HTR-8/SVneo (cell line): Measurements from ENCODE around the gene FHL1.

Experiments used
- DNase-seq: peaks from one replicate; pipeline ENCODE4 v3.0.0; 2011; ENCODE audit warnings: low spot score, mixed read lengths; ENCODE audit not compliant: insufficient read length
- FAIRE-seq: peaks from 2 replicates; lab custom pipeline; 2011; peaks lifted over from hg19 to GRCh38; lab: Jason Lieb, UNC

The FHL1 gene

DNA sequence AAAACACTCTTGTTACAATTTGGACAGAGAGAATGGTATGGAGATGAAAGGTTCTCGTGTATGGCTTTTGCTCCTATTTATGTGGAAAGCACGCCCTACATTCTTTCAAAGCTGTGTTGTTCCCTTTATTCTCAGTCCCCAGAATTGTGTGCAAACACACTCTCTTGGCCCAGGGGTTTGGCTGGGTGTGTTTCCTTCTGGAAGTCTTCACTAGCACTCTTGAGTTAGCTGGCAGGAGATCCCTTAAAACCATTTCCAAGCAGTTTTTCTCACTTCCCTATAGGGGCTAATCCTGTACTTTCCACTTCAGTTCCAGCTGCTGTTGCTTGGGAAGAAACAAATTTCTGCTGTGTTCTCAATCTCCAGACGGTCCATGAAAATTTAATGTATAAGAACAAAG lies 35.1 kb downstream of the FHL1 start:
- DNase-seq (no peak), FAIRE-seq (no peak)

DNA sequence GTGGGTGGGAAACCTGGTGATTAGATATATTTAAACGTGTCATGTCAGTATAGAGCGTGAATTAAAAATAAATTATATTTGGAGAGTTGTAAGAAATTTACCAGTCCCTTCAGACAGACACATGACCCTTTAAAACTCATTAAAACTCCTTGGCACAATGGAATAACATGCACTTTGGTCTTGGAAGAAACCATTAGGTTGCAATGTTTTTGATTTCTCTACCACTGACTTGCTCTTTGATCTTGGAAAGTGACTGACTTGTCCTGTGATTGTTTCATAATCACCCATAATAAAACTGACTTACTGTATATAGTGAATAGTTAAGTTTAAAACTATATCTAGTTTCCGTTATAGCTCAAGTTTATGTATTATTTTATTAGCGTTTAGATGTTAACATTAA lies 35.8 kb downstream of the FHL1 start:
- DNase-seq: no peak
- no peak for FAIRE-seq

DNA sequence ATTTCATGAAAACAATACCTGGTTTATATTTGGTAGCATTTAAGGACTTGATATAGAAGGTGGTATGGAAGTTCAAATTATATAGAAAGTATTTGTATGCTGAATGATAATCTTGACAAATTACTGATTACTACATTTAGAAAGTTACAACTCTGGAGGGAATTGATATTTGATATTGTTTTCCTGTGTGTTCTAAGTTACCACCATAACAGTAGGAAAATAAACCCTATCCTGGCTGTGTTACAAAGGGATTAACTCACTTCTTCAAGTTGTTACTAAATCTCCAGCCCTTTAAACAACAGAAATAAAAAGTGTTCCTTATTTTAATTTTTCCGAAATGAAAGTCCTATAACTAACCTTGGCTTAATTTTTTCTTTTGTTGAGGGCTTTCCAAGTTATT lies 36.6 kb downstream of the FHL1 start:
- FAIRE-seq (no peak), DNase-seq (no peak)

DNA sequence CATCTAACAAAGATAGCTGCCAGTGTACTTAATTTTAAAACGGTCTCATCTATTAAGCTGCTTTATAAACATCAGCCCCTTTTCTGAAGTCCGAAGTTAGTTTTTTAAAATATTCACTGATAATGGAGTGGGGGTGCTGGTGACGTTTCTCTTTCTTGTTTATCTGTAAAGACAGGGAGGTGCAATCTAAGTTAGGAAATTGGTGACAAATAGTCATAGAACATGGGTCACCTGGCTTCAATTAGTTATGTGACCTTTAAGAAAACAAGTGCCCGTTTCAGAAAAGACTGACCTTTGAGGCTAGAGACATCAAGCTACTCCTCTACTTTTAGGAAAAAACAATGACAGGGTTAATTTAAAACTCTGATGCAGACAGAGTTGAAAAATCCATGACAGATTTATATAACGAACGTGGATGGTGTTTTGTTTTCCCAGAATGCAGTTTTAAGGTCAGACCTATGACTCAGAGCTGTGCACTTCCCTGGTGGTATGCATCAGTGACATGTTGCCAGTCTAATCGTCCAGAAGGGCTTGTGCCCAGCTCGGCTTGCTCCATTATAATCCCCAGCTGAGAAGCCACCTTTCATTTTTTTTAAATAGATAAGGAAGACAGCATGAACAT lies 38.2 kb downstream of the FHL1 start:
- no peak for DNase-seq

DNA sequence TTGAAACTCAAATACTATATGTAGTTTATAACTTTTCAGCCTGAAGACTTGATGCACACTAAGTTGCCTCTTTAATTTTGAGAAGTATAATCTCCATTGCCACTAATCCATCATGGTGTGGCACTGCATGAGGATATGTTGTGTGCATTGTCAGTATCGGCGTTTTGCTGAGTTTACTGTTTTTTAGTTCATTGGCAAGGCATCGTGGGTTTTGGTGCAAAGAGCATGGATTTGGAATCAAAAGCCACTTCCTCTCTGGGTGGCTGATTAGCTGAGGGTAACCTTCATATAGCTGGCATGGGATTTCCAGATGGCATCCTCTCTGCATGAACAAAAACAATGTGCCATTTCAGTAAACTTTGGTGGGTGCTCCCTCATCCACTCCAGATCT lies 38.7 kb downstream of the FHL1 start:
- no peak for FAIRE-seq
- no peak for DNase-seq

More for the DNA sequence above, 38.2 kb downstream of the FHL1 start:
- FAIRE-seq: no peak

DNA sequence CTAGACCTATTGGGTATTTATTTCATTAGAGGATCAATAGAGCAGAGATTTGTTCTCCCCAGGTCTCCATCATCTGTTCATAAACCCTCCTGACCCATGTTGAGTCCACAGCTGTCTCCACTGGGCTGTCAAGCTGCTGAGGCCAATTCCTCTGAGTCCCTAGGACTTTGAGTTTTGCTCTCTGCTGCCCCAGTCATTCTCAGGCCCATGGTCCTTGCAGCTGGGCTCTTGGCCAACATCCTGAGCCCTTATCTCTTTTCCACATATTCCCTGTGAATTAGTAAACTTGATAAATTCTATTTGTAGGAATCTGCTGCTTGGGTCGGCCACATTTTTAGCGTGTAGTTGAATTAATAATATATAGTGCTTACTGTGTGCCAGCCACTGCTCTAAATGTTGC lies 41.9 kb downstream of the FHL1 start:
- no peak for DNase-seq
- FAIRE-seq: no peak

DNA sequence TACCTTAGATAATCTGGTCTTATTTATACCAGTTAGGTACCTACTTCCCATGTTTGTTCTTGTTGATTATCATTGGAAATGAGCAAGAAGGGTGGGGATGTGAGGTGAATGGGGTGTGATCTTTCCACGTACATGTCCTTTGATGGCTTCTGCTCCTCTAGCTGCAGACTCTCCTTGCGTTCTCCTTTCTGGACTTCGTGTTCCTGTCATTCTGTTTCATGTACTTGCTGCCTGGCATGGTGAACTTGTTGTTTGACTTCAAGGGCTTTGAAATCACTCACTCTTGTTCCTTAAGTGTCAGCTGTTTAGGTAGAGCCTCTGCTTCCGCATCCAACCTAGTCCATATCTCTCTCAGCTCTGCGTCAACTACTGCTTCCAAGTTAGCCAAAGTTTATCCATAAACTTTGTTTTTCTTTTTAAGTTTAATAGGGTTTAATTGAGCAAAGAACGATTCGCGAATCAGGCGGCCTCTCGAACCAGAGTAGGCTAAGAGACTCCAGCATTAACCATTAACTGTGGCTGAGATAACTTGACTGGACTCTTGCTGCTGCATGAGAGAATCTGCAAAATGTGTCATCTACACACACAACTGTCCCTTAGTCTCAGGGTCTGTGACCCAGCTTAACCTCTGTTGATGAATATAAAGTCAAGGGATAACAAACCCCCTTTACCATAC lies 42.8 kb downstream of the FHL1 start:
- no peak for DNase-seq
- FAIRE-seq: no peak

DNA sequence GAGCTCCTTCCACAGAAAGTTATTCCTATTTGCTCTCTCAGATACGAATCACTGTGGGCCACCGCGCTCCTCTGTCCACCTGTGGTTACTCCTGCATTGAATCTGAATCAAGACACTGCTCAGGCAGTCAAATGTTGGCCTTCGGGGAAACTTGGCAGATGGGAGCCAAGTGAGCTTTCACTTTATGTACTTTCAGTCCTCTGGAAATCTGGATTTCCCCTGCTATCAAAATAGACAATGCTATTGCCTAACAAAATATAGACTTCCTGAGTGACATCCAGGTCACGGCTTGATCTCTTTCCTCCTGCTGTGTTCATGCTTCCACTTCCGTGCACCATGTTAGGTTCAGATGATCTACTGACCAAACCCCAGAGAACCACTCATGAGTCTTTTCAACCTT lies 43.8 kb downstream of the FHL1 start:
- no peak for DNase-seq
- no peak for FAIRE-seq

DNA sequence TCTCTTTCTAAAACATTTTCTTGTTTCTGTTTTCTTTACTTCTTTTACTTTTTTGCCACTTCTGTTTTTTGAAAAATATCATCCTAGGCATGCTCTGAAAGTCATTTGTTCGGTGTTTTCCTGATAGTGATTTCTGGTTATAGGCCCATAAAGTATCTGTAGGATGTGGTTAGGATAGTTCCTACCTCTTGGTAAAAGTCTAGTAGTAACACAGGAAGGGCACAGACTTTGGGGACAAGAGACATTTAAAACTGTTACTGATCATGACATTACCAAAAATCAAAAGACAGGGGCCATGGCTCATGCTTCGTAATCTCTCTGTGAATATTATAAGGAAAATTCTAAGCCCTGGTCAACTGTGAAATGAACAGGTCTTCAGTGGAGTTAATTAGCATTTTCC lies 44.8 kb downstream of the FHL1 start:
- DNase-seq (no peak), FAIRE-seq (no peak)

DNA sequence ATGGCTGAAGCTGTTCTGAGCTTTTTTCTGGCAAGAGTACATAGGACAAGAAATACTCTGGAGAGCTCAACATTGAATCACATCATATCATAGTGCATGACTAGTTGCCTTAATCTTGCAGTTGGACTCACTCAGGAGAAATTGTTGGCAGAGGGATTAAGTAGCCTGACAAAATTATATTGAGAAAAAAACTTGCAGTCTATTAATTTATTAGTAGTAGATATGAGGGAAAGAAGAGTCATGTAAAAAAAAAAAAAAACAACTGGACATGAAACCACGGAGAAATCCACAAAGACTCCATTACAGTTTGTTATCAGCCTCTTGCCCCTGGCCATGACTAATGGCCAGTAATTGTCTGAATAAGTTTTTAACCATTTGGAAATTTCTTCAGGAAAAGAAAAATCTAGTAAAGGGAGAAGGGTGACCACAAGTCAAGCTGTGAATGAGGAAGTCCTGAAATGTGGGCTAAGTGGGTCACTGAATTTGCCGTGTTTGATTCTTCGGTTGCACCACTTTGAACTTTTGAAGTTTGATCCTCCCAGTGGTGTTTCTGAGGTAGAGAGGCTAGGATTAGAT lies 45.6 kb downstream of the FHL1 start:
- FAIRE-seq (no peak), DNase-seq (no peak)

DNA sequence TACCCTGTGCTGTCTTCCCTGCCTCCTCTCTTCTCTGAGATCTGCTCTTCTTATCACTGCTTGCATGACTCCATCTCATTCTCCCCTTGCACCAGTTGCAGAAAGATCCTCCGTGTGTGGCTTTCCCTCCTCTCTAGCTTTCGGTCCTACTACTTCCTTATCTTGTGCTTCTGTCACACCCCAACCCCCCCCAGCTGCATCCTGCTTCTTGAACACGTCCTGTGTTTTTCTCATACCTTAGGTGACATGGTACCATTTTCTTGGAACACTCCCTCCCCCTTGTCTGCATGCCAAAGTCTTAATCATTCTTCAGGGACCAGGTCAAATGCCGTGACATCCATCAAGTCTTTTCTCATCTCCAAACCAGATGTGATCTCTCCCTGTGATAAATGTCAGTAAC lies 46.4 kb downstream of the FHL1 start:
- no peak for FAIRE-seq
- no peak for DNase-seq

DNA sequence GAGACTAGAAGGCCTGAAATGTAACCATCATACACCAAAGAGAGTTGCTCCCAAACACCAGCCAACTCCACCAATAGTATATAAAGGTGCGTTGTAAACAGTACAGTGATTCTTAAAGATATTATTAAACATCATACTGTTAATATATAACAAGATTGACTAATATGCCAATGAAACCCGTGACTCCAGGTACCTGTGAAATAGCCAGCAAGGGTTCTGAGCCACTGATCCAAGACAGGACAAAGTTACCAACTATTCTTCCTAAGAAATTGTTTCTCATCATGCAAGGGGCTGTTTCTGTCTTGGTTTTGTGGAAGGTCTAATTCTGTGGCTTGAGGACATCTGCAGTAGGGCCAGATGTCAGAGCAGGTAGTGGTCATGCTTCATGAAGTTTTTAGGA lies 47.2 kb downstream of the FHL1 start:
- FAIRE-seq: no peak
- no peak for DNase-seq

DNA sequence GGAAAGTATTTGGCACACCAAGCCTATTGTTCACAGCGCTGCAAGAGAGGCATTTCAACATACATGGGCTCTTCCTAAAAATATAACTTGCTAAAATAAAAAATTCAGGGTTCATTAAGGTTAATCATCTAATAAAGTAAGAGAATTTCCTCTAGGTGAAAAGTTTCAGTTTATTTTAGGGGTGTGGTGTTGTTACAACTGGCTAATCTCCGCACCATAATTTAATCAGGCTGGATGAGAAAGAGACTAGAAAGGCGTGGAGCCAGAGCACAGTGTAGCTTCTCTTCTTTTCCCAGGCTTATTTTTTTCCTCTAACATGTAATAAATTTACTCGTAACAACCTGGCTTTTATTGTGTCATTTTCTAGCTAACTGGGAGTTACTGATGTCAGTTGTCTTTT lies 47.9 kb downstream of the FHL1 start:
- DNase-seq (no peak), FAIRE-seq (no peak)

DNA sequence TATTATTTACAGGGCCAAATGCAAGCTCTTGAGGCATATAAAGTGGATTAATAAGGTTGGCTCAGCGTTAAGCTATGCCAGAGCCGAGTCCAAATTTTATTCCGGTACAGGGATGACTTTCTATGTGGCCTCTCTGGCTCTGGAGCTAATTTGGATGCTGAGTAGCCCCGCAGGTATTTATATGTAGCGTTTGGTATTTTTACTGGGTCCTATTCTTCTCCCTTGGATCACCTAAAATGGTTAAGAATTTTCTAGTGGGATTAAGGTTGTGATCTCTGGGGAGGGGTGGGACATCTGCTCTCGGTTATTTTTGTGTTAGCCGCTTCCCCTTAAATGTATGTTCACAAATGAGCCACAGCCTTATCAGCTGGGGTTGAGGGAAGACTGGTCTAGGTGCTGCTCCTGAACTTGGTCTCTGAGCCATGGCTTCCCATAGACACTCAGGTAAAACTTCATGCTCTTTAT lies 49.4 kb downstream of the FHL1 start:
- FAIRE-seq: no peak

DNA sequence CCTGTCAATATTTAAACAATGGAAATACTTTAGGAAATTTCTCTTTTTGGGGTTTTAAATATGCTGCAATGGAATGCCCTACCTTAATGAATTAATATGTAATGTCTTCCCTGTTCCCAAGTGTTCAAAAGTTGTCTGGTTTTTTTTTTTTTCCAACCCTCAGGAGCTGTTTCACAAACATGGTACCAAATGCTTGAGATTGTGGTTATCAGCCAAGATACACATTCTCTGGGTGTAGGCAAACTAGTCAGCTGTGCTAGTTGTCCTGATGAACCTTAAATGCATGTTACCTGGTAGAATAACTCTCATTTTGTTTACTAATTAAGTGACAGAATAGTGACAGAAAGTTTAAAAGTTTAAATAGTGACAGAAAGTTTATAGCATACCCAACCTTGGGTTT lies 50.7 kb downstream of the FHL1 start:
- no peak for DNase-seq
- FAIRE-seq: no peak

More for the DNA sequence above, 49.4 kb downstream of the FHL1 start:
- no peak for DNase-seq

DNA sequence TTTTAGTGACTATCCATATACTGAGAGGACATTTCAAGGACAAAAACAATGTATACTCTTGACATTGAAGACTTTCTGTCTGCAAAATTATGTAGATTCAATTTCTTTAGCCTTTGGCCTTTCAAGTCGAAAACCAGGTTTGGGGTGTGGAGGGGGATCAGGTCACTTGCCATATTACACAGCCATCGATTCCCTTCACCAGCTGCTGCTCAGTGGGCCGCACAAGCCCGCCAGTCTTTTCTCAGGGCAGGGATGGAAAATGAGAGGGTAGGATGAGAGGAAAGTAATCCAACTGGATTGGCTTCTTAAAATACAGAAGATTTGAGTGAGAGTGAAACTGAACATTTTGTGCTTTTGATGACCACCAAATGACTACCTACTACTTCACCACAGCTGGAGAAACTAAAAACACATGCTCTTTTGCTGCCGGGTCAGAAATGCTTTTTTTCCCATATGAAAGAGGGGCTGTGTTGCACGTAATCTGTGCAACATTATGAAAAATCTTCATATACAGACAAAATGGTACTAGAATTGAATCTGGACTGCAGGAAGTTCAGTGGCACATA lies 51.4 kb downstream of the FHL1 start:
- FAIRE-seq: no peak
- no peak for DNase-seq

DNA sequence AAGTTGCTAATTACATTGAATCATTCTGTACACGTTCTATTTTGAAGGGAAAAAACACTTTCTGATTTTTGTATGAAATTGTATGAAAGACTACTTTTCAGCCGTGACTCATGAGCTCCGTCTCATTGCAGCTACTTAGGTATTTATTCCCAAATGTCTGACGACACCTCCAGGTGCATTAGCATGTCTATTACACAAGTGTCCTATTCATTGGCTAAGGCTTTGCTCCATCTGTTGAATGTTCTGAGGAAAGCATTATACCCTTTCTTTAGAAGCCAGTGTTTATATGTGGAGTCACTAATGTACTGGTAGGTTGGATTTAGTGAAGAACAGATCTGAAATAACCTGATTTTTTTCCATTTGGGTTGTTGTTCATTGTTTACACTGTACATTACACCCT lies 52.0 kb downstream of the FHL1 start:
- FAIRE-seq (no peak), DNase-seq (no peak)

DNA sequence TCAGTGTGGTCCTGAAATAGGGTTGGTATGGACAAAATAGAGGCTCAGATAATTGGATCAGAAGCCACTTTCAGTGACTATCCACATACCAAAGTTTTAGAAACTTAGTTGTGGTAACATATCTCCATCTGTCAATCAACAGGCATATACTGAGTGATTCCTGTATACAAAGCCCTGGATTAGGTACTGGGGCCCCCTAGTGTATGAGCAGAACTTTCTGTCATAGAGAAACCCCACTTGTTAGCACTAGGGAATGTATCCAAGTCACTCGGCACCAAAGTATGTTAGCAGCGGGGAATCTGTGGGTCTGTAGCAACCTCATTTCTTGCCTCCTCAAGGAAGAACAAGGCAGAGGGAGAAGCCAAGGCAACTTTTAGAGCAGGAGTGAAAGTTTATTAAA lies 53.1 kb downstream of the FHL1 start:
- DNase-seq: no peak
- no peak for FAIRE-seq

DNA sequence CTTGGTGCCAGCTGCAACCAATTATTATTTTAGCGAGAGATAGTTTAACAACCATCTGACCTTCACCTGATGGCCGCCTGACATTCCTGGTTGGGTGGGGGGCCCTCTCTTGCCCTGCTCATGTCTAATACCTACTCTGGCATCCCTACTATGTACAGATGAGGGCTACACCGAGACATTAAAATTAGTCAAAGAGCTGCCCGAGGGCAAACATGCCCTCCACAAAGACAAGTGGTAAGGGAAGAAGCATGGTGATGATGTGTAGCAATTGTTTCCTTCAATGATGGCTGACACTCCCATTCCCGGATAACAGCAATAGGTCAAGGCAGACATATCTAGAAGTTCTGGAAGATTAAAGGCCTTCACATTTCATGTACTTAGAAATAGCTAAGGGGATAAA lies 54.3 kb downstream of the FHL1 start:
- FAIRE-seq (no peak), DNase-seq (no peak)

DNA sequence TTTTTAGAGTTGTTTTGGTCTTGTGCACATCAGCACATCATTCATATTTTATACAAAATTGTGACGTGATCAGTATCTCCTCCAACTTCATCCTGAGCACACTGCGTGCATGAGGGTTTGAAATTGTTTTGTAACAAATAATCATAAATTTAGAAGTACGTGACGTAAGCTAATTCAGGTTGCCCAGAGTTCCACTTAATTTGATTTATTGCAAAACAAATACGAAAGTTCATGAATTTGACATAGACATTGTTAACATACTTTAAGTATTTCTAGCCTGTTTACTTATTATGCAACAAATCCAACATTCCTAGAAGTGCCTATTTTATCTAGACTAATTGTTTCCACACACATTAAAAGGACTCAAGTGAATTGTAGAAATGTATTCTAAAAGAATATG lies 55.6 kb downstream of the FHL1 start:
- DNase-seq (no peak), FAIRE-seq (no peak)

DNA sequence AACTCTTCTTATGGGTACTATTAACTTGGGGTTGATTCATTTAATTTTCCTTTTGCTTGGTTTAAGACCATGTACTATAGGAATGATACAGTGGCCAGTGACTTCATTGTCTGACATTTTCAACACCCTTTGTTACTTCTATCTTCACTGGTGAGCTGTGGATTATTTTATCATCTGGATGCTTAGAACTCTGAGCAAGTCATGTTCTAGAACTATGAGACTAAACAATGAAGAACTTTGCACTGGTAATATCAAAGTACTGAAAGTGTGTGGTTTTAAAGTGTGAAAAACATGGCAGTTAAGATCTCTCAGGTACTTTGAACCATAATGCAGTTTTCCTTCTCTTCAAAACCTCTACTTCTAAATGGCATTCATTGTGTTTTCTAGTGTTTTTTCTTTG lies 56.1 kb downstream of the FHL1 start:
- DNase-seq (no peak), FAIRE-seq (no peak)

DNA sequence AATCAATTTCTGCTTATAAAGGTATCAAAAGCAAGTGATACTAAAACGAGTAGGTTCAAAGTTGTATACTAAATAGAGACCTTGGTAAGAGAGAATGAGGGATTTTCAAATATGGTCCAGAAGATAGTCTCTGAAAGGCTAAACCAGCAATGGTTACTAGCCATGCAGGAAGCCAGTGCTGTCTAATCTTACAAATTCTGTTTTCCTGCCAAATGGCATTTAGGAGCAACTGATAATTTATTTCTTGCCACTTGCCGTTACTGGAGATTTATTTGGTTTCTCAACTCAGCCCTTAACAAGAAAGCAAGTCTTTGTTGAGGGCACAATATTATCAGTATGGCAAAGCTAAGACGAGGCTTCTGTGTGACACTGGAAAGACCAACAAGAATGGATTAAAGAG lies 56.6 kb downstream of the FHL1 start:
- DNase-seq: no peak
- no peak for FAIRE-seq
